K562 (cell line): Measurements from ENCODE around the gene ZNF77. TPM values are rescaled to one million over a fixed set of nuclear protein-coding genes. Genes with fewer than 3 reads are reported as not detected.

ENCODE experiments used
- ATAC-seq: fragments of 200-7000 bp; cut with Tn5 transposase; 3 replicates; pipeline ENCODE4 v1.9.1; 2020; ENCODE audit warnings: moderate library complexity
- BruUV-seq: library from RNA; stranded (reverse); fragments of 400-500 nt; replicated peaks from 2 replicates; lab custom pipeline; 2021; lab: Mats Ljungman, UMichigan
- CTCF ChIA-PET: fragments of 300-600 bp; formaldehyde crosslinking; extraction: SDS; loops from one replicate; lab custom pipeline; 2021; ENCODE audit warnings: low intra/inter-chr PET ratio; lab: Yijun Ruan, JAX
- POLR2A ChIA-PET: fragments of 300-600, 350-650 bp; sonication (Branson Sonifier 250); formaldehyde crosslinking; extraction: SDS; loops from one replicate; lab custom pipeline; 2021; ENCODE audit warnings: antibody characterized with exemption, inconsistent platforms; lab: Yijun Ruan, JAX
- DNase-seq, 4 experiments: peaks; one replicate each; pipeline versions ENCODE4 v3.0.0 to v3.0.0-alpha.2; 2011 to 2018; ENCODE audit warnings: low spot score in 3 of 4, mixed read lengths in 3 of 4; ENCODE audit errors: extremely low read depth in 1 of 4
- FAIRE-seq: peaks from 2 replicates; lab custom pipeline; 2011; peaks lifted over from hg19 to GRCh38; lab: Jason Lieb, UNC
- H2AFZ ChIP-seq: 2 replicates; pipeline ENCODE4 v1.6.0; 2011; ENCODE audit warnings: low read depth, low read length, control low read depth, inconsistent platforms
- H3K27ac ChIP-seq: fragments of 200-600 bp; 3 replicates; pipeline ENCODE4 v1.8.0; 2011; ENCODE audit warnings: low read depth, mild to moderate bottlenecking, control low read depth, inconsistent platforms, low read length, moderate library complexity, mixed read lengths; ENCODE audit errors: extremely low read depth
- H3K27me3 ChIP-seq, 2 experiments: fragments of 300-600 bp in 1 of 2; 2 replicates in 1 of 2; 3 replicates in 1 of 2; pipeline versions ENCODE4 v1.6.0 to v1.8.0; 2011; ENCODE audit warnings: inconsistent platforms in 2 of 2, low read length in 2 of 2, mild to moderate bottlenecking in 1 of 2, mixed read lengths in 1 of 2, moderate library complexity in 1 of 2; ENCODE audit not compliant: control insufficient read depth in 2 of 2, insufficient read depth in 2 of 2
- H3K36me3 ChIP-seq: fragments of 300-600 bp; 3 replicates; pipeline ENCODE4 v1.8.0; 2011; ENCODE audit warnings: mild to moderate bottlenecking, low read length, inconsistent platforms; ENCODE audit not compliant: control insufficient read depth, insufficient read depth
- H3K4me1 ChIP-seq, 2 experiments: fragments of 200-600 bp in 1 of 2; replicated peaks in 1 of 2; 2 replicates in 1 of 2; 3 replicates in 1 of 2; pipeline versions ENCODE4 v1.5.1 to v1.8.0; 2011; ENCODE audit warnings: inconsistent platforms in 2 of 2, low read length in 2 of 2, mild to moderate bottlenecking in 1 of 2, mixed read lengths in 1 of 2, moderate library complexity in 1 of 2; ENCODE audit not compliant: control insufficient read depth in 2 of 2, insufficient read depth in 2 of 2
- H3K4me2 ChIP-seq: 2 replicates; pipeline ENCODE4 v1.6.1; 2011; ENCODE audit warnings: low read length, control low read depth, inconsistent platforms, mixed read lengths; ENCODE audit not compliant: insufficient read depth
- H3K4me3 ChIP-seq: fragments of 200-600 bp; sonication (generic), shearing (Covaris generic); 2 replicates; pipeline ENCODE4 v1.5.1; 2016; ENCODE audit warnings: control low read depth, inconsistent platforms
- H3K79me2 ChIP-seq: fragments of 200-600 bp; 3 replicates; pipeline ENCODE4 v1.8.0; 2011; ENCODE audit warnings: low read length, inconsistent platforms; ENCODE audit not compliant: control insufficient read depth, insufficient read depth
- H3K9ac ChIP-seq, 2 experiments: 2 replicates each; pipeline versions ENCODE4 v1.6.0 to v1.6.1; 2011; ENCODE audit warnings: low read depth in 2 of 2, low read length in 2 of 2, control low read depth in 1 of 2, inconsistent platforms in 1 of 2, mild to moderate bottlenecking in 1 of 2, mixed read lengths in 1 of 2; ENCODE audit not compliant: insufficient read depth in 1 of 2
- H3K9me1 ChIP-seq: one replicate; pipeline ENCODE4 v1.6.0; 2011; ENCODE audit warnings: inconsistent platforms, mild to moderate bottlenecking, low read length, moderate library complexity; ENCODE audit not compliant: control insufficient read depth, insufficient read depth
- H3K9me3 ChIP-seq: replicated peaks from 2 replicates; pipeline ENCODE4 v1.5.1; 2011; ENCODE audit warnings: low read depth, low read length, inconsistent platforms; ENCODE audit not compliant: control insufficient read depth, insufficient read depth
- H4K20me1 ChIP-seq: replicated peaks from 2 replicates; pipeline ENCODE4 v1.6.1; 2011; ENCODE audit warnings: low read length, inconsistent platforms, mixed read lengths; ENCODE audit not compliant: control insufficient read depth, insufficient read depth
- BCOR ChIP-seq: fragments of 450-650 bp; IDR thresholded peaks from 2 replicates; pipeline ENCODE4 v1.6.1; 2016
- HDAC2 ChIP-seq: fragments of 450-650 bp; IDR thresholded peaks from 2 replicates; pipeline ENCODE4 v1.6.1; 2016; ENCODE audit warnings: mild to moderate bottlenecking
- KDM1A ChIP-seq, 2 experiments: fragments of 450-650 bp; IDR thresholded peaks; 2 replicates each; pipeline ENCODE4 v1.6.1; 2016; ENCODE audit warnings: mild to moderate bottlenecking in 2 of 2
- NCOA6 ChIP-seq: fragments of 450-650 bp; IDR thresholded peaks from 2 replicates; pipeline ENCODE4 v1.6.1; 2017; ENCODE audit warnings: mild to moderate bottlenecking
- OTX1 ChIP-seq: fragments of 450-650 bp; formaldehyde crosslinking; IDR thresholded peaks from 2 replicates; pipeline ENCODE4 v1.4.0; 2022; ENCODE audit warnings: mild to moderate bottlenecking
- RBM25 ChIP-seq: fragments of 200-400 bp; formaldehyde crosslinking; IDR thresholded peaks from 2 replicates; pipeline ENCODE4 v1.6.1; 2018; ENCODE audit warnings: low read length, low read depth, moderate library complexity; ENCODE audit not compliant: severe bottlenecking
- SIX5 ChIP-seq, 2 experiments: IDR thresholded peaks; 2 replicates each; pipeline ENCODE4 v1.6.1; 2011; ENCODE audit warnings: low read length in 2 of 2, borderline replicate concordance in 1 of 2, low read depth in 1 of 2, mild to moderate bottlenecking in 1 of 2, moderate library complexity in 1 of 2; ENCODE audit not compliant: insufficient read depth in 1 of 2
- ZFP36 ChIP-seq: fragments of 150-350 bp; IDR thresholded peaks from 2 replicates; pipeline ENCODE4 v1.6.1; 2018; ENCODE audit warnings: low read length, low read depth; ENCODE audit not compliant: partially characterized antibody
- ZFPM2 ChIP-seq: fragments of 250-450 bp; sonication (Bioruptor Pico); IDR thresholded peaks from 2 replicates; pipeline ENCODE4 v1.5.1; 2022; ENCODE audit warnings: mild to moderate bottlenecking
- ZNF384 ChIP-seq: IDR thresholded peaks from 2 replicates; pipeline ENCODE4 v1.6.1; 2012; ENCODE audit warnings: low read depth, low read length, improper control_type of control experiment
- WGBS: fragments of 100-300 bp; shearing (Covaris generic); methylation state at CpG from one replicate; pipeline ENCODE4 v1.1.6; 2016; ENCODE audit warnings: low coverage, mixed read lengths; ENCODE audit not compliant: insufficient coverage; ENCODE audit errors: missing lambda C conversion rate; 5-methylcytosine and 5-hydroxymethylcytosine counted together
- in situ Hi-C: fragments of 300-500 bp; cut with MboI; formaldehyde crosslinking; loops from 4 replicates; pipeline ENCODE4 v1.15.0; 2018; ENCODE audit warnings: inconsistent platforms, mixed read lengths
- intact Hi-C: fragments of 100-400 bp; cut with micrococcal nuclease; formaldehyde crosslinking; loops from 2 replicates; pipeline ENCODE4 v1.14.2; 2022
- polyA plus RNA-seq, 8 experiments: library from polyadenylated mRNA; depleted of rRNA in 4 of 8; stranded (reverse) in 5 of 8; unstranded in 3 of 8; fragments of >200 nt; fragmentation: Nextera tagmentation in 2 of 8; fragmentation: Illumina TruSeq in 1 of 8; extraction: Ambion mirVana in 2 of 8; extraction: Trizol in 1 of 8; gene quantifications; 2 replicates each; pipeline versions ENCODE4 v1.2.1 to v1.2.3, GENCODE V29; 2011 to 2014; ENCODE audit warnings: inconsistent platforms in 1 of 8, missing spikeins in 1 of 8
- total RNA-seq, 7 experiments: library from RNA; depleted of rRNA in 6 of 7; stranded (reverse); fragments of >200 nt in 6 of 7; fragmentation: Illumina TruSeq in 2 of 7; extraction: Trizol in 2 of 7; gene quantifications; 2 replicates each; pipeline versions ENCODE4 v1.2.1 to v1.2.3, GENCODE V29; 2011 to 2021; ENCODE audit warnings: low replicate concordance in 1 of 7
- TF ChIP-seq, protein P1 (sequence below): fragments of 450-650 bp; IDR thresholded peaks from 2 replicates; pipeline ENCODE4 v1.7.0; 2016; ENCODE audit warnings: borderline replicate concordance

The ZNF77 gene
- total and polyA plus RNA-seq, 9 of the 15 experiments (the other 6 are each of a cell fraction or from before 2014, with no cell fraction given) = 4.3 to 14.5 (median 7.7) TPM

DNA sequence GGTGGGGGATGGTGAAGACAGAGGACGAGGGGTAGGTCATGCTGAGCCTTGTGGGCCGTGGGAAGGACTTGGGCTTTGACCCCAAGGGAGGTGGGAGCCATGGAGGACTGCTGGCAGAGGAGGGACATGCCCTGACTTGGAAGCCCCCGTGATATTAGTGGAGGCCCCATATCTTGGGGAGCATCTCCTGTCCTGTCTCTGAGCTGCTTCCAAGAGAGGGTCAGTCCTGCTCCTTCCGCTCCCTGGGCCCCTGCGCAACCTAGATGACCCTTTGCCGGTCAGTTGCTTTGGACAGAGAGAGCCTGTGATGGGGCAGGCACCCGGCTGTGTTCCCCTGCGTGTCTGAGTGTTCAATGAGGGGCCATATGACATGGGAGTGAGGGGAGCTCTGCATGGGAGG is 37.8 kb upstream of the ZNF77 start:
- Histone ChIP-seq H3K79me2 (no peaks in the 10 kb centered on the region), H3K4me3 (no peak overlapping the region)
- POLR2A ChIA-PET = interaction anchor here (0.5 to 1.2 kb wide), 7 partner anchors 8 to 60 kb away, joined by 3 to 5 read pairs (median 3); partner anchors contain the start of gene ZNF77
- TF ChIP-seq, protein P1, sequence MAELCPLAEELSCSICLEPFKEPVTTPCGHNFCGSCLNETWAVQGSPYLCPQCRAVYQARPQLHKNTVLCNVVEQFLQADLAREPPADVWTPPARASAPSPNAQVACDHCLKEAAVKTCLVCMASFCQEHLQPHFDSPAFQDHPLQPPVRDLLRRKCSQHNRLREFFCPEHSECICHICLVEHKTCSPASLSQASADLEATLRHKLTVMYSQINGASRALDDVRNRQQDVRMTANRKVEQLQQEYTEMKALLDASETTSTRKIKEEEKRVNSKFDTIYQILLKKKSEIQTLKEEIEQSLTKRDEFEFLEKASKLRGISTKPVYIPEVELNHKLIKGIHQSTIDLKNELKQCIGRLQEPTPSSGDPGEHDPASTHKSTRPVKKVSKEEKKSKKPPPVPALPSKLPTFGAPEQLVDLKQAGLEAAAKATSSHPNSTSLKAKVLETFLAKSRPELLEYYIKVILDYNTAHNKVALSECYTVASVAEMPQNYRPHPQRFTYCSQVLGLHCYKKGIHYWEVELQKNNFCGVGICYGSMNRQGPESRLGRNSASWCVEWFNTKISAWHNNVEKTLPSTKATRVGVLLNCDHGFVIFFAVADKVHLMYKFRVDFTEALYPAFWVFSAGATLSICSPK = no peak
- peak; percentile 16; the same call in 1 of the 2 replicates for TF ChIP-seq ZNF384
- TF ChIP-seq, all 486 proteins: peak for 1
- DNase-seq (peak in 2 of 4 experiments; percentile 5 to 6), ATAC-seq (no peak), FAIRE-seq (no peak)
- Histone ChIP-seq H3K4me1 (peaks cover 7 to 40% of the 10 kb centered on the region in 2 experiments; a peak in 4 of 5 replicates), H3K4me2 (no peak overlapping the region), H3K9ac (no peak overlapping the region), H3K36me3 (no peaks in the 10 kb centered on the region), H3K27ac (no peak overlapping the region), H4K20me1 (no peaks in the 10 kb centered on the region), H2AFZ (no peak overlapping the region), H3K9me1 (no peaks in the 10 kb centered on the region), H3K9me3 (no peaks in the 10 kb centered on the region), H3K27me3 (peaks cover 0 to 9% of the 10 kb centered on the region in 2 experiments; a peak in 2 of 5 replicates)
- intact Hi-C loops (no loop called here), in situ Hi-C loops (no loop called here)
- 53% methylated on average over 7 of the region's 8 CpGs for WGBS
- CTCF ChIA-PET = no interaction called here
- BruUV-seq = no TSS peak

DNA sequence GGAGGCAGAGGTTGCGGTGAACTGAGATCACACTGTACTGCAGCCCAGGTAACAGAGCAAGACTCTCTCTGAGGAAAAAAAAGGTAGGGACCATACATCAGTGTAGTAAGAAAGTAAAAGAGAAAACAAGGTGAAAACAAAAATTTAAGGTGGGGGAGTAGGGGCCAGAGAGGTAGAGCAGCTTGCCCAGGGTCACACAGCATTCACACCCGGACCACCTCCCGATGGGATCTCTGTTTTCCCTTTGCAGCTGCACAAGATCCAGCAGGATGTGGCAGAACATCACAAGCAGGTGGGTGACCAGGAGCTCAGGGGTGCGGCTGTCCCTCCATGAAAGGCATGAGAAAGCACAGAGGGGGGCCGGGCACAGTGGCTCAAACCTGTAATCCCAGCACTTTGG is 37.1 kb upstream of the ZNF77 start:
- BruUV-seq = no TSS peak
- no peak for TF ChIP-seq ZFPM2 (CRISPR knock-in tag)
- TF ChIP-seq OTX1 (CRISPR knock-in tag) = no peak
- 0 out of 2 replicates have a peak, but pooled peaks have one; percentile 33 for TF ChIP-seq HDAC2
- no peak for TF ChIP-seq NCOA6
- peak; percentile 94 for TF ChIP-seq BCOR
- peak; percentile 56 to 74; a peak in 3 of 4 replicates for TF ChIP-seq KDM1A (IDR thresholded peaks at IDR 0.05)
- TF ChIP-seq ZFP36 = peak; percentile 62
- peak; percentile 89 for TF ChIP-seq RBM25
- no peak for TF ChIP-seq SIX5 (IDR thresholded peaks at IDR 0.05; ENCODE audit: borderline replicate concordance in 1 of 2, insufficient read depth in 1 of 2, low read depth in 1 of 2, low read length in 2 of 2)
- POLR2A ChIA-PET = interaction anchor here (0.5 to 1.2 kb wide), 6 partner anchors 9 to 213 kb away, joined by 3 to 5 read pairs (median 4); no protein-coding TSS in a partner anchor

More for the DNA sequence above, 37.1 kb upstream of the ZNF77 start:
- Histone ChIP-seq H3K4me2 (no peak overlapping the region), H3K79me2 (no peaks in the 10 kb centered on the region), H3K9ac (no peak overlapping the region), H2AFZ (no peak overlapping the region), H3K4me3 (no peak overlapping the region), H3K27ac (no peak overlapping the region), H3K9me1 (no peaks in the 10 kb centered on the region), H3K9me3 (no peaks in the 10 kb centered on the region), H3K36me3 (no peaks in the 10 kb centered on the region), H3K27me3 (peaks cover 0 to 2% of the 10 kb centered on the region in 2 experiments; a peak in 1 of 5 replicates), H3K4me1 (peaks cover 10 to 40% of the 10 kb centered on the region in 2 experiments; a peak in 4 of 5 replicates), H4K20me1 (no peaks in the 10 kb centered on the region)
- ATAC-seq = no peak
- in situ Hi-C loops (no loop called here), intact Hi-C loops (no loop called here)
- no peak for DNase-seq
- CTCF ChIA-PET = no interaction called here
- 56% methylated on average over 5 of the region's 5 CpGs for WGBS
- no peak for FAIRE-seq
